Fibroblast of the aortic adventitia (primary cell): ENCODE measurements around the gene CLEC16A. TPM values are rescaled to one million over a fixed set of nuclear protein-coding genes. Genes with fewer than 3 reads are reported as not detected.

Experiments
- DNase-seq: peaks from one replicate; pipeline ENCODE4 v3.0.0-alpha.2; 2010; ENCODE audit warnings: low read depth
- H3K4me3 ChIP-seq: 2 replicates; pipeline ENCODE4 v1.5.1; 2011; ENCODE audit warnings: low read depth, mild to moderate bottlenecking, control low read depth, low read length, moderate library complexity
- total RNA-seq: library from RNA; depleted of rRNA; stranded (reverse); fragments of >200 nt; gene quantifications from 2 replicates; pipeline ENCODE4 v1.2.3, GENCODE V29; 2012; ENCODE audit warnings: low replicate concordance
- TF ChIP-seq, protein P1 (sequence below): IDR thresholded peaks from 2 replicates; pipeline ENCODE4 v1.5.1; 2011; ENCODE audit warnings: mild to moderate bottlenecking, low read length, control low read depth, inconsistent platforms; ENCODE audit not compliant: insufficient read depth

CLEC16A gene
- total RNA-seq, 1 donor, result 16.3 TPM

DNA sequence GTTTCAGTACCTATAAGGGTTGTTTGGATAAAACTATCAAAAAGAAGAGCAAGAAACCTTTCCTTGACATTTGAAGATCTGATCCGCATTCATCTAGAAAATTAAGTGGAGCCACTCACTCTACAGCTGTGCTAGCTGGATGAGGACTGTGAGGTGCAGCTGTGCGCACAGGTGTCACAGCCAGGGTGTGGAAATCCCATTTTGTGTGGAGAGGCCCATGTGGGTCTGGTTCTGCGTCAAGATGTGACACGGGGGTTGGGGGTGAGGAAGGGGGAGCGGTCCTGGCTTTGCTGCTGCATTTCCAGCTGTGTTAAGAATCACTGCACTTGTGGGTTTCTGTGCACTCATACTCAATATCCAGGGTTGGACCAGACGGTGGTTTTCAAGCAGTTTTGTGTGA is 70.7 kb downstream of the CLEC16A start:
- TF ChIP-seq, protein P1, sequence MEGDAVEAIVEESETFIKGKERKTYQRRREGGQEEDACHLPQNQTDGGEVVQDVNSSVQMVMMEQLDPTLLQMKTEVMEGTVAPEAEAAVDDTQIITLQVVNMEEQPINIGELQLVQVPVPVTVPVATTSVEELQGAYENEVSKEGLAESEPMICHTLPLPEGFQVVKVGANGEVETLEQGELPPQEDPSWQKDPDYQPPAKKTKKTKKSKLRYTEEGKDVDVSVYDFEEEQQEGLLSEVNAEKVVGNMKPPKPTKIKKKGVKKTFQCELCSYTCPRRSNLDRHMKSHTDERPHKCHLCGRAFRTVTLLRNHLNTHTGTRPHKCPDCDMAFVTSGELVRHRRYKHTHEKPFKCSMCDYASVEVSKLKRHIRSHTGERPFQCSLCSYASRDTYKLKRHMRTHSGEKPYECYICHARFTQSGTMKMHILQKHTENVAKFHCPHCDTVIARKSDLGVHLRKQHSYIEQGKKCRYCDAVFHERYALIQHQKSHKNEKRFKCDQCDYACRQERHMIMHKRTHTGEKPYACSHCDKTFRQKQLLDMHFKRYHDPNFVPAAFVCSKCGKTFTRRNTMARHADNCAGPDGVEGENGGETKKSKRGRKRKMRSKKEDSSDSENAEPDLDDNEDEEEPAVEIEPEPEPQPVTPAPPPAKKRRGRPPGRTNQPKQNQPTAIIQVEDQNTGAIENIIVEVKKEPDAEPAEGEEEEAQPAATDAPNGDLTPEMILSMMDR, result no peak
- DNase-seq, result no peak
- H3K4me3 ChIP-seq, result no peak overlapping the region

DNA sequence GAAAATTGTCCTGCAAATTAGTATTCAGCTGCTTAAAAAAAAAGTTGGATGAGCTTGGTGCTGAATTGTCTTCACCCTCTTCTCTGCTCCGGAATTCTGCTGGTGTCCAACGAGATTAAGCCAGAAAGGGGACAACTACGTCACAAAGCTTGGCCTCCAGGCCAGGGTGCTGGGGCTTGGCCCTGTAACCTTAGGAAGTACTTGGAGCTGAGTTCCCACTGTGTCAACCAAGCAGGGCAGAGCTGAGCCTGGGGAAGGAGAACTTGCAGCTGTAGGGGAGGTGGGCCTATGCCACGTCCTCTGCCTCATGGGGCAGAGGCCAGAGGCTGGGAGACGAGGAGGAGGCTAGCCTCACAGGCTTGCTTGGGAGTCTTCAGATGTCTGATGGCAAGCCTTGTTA is 71.2 kb downstream of the CLEC16A start:
- DNase-seq, result no peak
- TF ChIP-seq, protein P1, result no peak
- H3K4me3 ChIP-seq, result no peak overlapping the region

DNA sequence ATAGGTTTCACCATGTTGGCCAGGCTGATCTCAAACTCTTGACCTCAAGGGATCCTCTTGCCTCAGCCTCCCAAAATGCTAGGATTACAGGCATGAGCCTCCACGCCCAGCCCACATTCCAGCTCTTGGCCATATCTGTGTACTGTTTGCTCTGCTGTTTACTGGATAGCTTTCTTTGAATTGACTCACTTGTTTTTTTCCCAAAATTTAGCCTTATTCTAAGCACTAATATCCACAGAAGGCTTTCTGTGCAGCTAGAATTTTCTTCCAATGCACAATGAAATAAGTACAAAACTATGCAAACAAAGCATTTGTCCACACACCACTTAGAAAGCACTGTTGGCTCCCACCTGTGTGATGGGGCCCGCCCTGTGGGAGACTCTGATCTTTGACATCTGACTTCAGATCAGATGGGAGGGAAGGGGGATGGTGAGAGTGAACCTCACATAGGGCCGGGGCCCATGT is 72.2 kb downstream of the CLEC16A start:
- no peak overlapping the region for H3K4me3 ChIP-seq
- DNase-seq, result peak; percentile 21
- TF ChIP-seq, protein P1, result no peak

DNA sequence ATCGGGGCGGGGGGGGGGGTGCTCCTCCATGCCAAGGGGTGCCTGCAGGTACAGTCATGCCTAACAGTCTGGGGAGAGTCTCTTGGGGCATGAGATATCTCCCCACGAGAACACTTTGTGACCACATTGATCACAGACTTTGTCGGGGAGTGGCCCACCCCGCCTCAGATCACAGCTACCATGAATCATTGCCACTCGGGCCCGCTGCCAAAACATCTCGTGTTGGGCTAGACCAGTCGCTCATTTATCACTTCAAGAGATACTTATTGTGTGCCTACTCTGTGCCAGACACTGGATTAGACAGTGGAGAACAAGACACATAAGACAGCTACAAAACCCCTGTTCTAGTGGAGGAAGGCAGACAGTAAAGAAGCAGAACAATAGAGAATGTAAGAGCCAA is 72.6 kb downstream of the CLEC16A start:
- DNase-seq, result peak; percentile 84
- TF ChIP-seq, protein P1, result no peak
- no peak overlapping the region for H3K4me3 ChIP-seq

DNA sequence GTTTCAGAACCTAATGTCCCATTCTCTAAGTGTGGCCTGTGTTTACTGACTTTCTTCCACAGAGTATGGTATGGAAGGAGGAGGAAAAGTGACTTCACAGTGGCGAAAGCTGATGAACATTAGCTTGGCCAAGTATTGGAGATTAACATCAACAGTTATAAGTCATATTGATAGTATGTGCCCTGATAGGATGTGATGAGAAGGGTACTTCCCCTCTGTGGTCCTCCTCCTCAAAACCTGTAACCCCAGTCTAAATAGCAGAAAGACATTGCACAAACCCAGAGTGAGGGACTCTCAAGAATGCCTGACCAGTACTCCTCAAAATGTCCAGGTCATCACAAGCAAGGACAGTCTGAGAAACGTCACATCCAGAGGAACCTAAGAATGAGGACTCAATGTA is 73.1 kb downstream of the CLEC16A start:
- DNase-seq, result no peak
- H3K4me3 ChIP-seq, result no peak overlapping the region
- TF ChIP-seq, protein P1, result no peak

DNA sequence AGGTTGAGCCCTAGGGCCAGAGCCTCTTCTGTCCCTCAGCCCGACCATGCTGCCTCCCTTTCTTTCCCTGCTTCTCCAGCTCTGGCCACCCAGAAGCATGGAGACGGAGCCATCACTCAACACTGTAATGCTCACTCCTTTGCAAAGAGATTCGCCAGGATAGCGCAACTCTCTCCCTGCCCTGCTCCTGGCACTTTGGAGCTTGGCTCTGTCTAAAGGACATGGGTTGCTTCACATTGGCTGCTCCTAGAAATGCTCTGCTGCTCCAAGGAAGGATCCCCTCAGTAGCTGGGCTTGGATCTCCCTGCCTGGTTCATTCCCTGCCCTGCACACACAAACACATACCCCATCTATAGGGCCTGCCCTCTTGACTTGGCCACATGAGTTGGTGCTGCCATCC is 76.0 kb downstream of the CLEC16A start:
- no peak for DNase-seq
- H3K4me3 ChIP-seq, result no peak overlapping the region
- TF ChIP-seq, protein P1, result no peak
